ENCODE data around the gene HAUS5. TPM values are rescaled to one million over a fixed set of nuclear protein-coding genes. Genes with fewer than 3 reads are reported as not detected.

Gene HAUS5
- total RNA-seq, 4 donors from 2014 or later, result 2.5 to 4.8 (median 3.4) TPM

- no peaks in the 10 kb centered on the region for H3K27me3 ChIP-seq
- in situ Hi-C loops (cut with MboI; ENCODE audit: low sequenced_read_pairs in 4 of 4), result no loop called here
- H3K4me3 ChIP-seq, result no peak overlapping the region
- DNase-seq (no peak), ATAC-seq (no peak)
- H3K9me3 ChIP-seq, result no peaks in the 10 kb centered on the region
- no peaks in the 10 kb centered on the region for H3K36me3 ChIP-seq
- intact Hi-C loops (cut with DNase I; ENCODE audit: low total_unique reads), result loop anchor here (10.0 kb wide), 1 partner anchor 313 kb away; the partner anchor contains the start of gene LRFN3
- H3K27ac ChIP-seq, result no peak overlapping the region
- no peak for TF ChIP-seq CTCF (IDR thresholded peaks at IDR 0.05 in 4 of 5, conservative IDR thresholded peaks at IDR 0.05 in 1 of 5)
- TF ChIP-seq POLR2A (IDR thresholded peaks at IDR 0.05), result no peak
- no peaks in the 10 kb centered on the region for H3K4me1 ChIP-seq
These were observed 9.2 kb downstream of the HAUS5 start for GRCh38 chr19:35621708-35622107.

DNA sequence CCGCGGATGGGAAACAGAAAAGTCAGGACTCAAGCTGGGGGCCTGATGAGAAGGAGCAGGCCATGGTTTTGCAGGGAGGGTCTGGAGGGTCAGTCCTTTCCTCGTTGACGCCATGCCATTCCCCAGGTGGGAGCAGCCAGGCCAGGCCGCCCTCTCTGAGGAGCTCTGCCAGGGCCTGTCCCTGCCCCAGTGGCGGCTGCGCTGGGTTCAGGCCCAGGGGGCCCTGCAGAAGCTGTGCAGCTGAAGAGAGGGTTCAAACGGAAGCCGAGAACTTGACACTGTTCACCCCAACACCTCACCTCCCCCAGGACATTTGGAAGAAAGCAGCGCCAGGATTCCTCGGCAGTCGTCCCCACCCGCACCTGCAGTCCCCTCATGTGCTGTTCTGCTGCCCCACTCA, 10.2 kb downstream of the HAUS5 start:
- intact Hi-C loops (cut with DNase I; ENCODE audit: low total_unique reads) (loop anchor here (10.0 kb wide), 1 partner anchor 312 kb away; the partner anchor contains the start of gene LRFN3), in situ Hi-C loops (cut with MboI; ENCODE audit: low sequenced_read_pairs in 4 of 4) (no loop called here)
- H3K27ac ChIP-seq, result no peak overlapping the region
- ATAC-seq, result no peak
- H3K9me3 ChIP-seq, result no peaks in the 10 kb centered on the region
- no peaks in the 10 kb centered on the region for H3K27me3 ChIP-seq
- TF ChIP-seq POLR2A (IDR thresholded peaks at IDR 0.05) (no peak), CTCF (IDR thresholded peaks at IDR 0.05 in 4 of 5, conservative IDR thresholded peaks at IDR 0.05 in 1 of 5) (no peak)
- no peak overlapping the region for H3K4me3 ChIP-seq
- no peaks in the 10 kb centered on the region for H3K36me3 ChIP-seq
- DNase-seq, result no peak
- H3K4me1 ChIP-seq, result peaks cover 3 to 4% of the 10 kb centered on the region in 2 donors

DNA sequence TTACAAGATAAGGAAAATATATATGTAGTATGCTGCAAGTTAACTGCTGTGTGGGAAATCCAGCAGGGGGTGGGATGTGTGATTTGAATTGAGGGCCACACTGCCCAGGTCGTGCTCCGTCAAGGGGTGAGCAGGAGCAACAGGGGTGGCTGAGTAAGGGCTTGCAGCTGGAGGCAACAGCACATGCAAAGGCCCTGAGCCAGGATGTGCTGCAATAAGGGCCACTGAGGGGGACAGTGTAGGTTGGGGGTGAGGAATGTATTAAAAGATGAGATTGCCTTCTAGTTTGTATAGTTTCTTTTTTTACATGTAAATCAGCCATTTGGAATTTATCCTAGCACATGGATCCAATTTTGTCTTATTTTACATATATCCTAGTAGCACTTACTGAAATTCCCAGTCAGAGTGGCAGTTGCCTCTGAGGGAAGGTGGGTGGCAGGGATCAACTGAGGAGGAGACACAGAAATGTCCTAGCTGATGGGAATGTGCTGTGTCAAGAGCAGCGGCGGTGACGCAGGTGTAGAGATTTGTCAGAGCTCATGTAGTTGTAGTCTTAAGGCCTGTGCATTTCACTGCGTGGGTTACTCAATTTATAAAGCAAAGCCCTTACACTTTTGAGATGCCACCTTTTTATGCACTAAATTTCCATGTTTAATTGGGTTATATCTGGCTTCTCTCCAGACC, 10.9 kb downstream of the HAUS5 start:
- in situ Hi-C loops (cut with MboI; ENCODE audit: low sequenced_read_pairs in 4 of 4), result no loop called here

GRCh38 chr19:35628264-35628564, 15.7 kb downstream of the HAUS5 start:
- ATAC-seq, result no peak
- in situ Hi-C loops (cut with MboI; ENCODE audit: low sequenced_read_pairs in 4 of 4) (no loop called here), intact Hi-C loops (cut with DNase I; ENCODE audit: low total_unique reads) (loop anchor here (1.0 to 10.0 kb wide), 5 partner anchors 16 to 307 kb away; partner anchors contain the start of genes COX6B1, HAUS5, LRFN3 and TMEM147)

More for the DNA sequence above, 10.9 kb downstream of the HAUS5 start:
- no peak overlapping the region for H3K4me3 ChIP-seq
- TF ChIP-seq POLR2A (IDR thresholded peaks at IDR 0.05) (no peak), CTCF (IDR thresholded peaks at IDR 0.05 in 4 of 5, conservative IDR thresholded peaks at IDR 0.05 in 1 of 5) (no peak)
- intact Hi-C loops (cut with DNase I; ENCODE audit: low total_unique reads), result loop anchor here (10.0 kb wide), 1 partner anchor 311 kb away; the partner anchor contains the start of gene LRFN3
- H3K9me3 ChIP-seq, result no peaks in the 10 kb centered on the region
- peaks cover 8 to 11% of the 10 kb centered on the region in 2 donors for H3K4me1 ChIP-seq
- no peaks in the 10 kb centered on the region for H3K36me3 ChIP-seq
- H3K27me3 ChIP-seq, result no peaks in the 10 kb centered on the region
- no peak for DNase-seq
- ATAC-seq, result no peak
- no peak overlapping the region for H3K27ac ChIP-seq

More at GRCh38 chr19:35628264-35628564, 15.7 kb downstream of the HAUS5 start:
- peak overlapping the region; percentile 68 to 100 (median 96) for H3K4me3 ChIP-seq
- peak overlapping the region; percentile 89 to 95 (median 94) for H3K27ac ChIP-seq
- no peaks in the 10 kb centered on the region for H3K27me3 ChIP-seq
- H3K4me1 ChIP-seq, result peaks cover 8 to 23% of the 10 kb centered on the region in 2 donors
- no peaks in the 10 kb centered on the region for H3K9me3 ChIP-seq
- no peak for DNase-seq
- TF ChIP-seq CTCF (IDR thresholded peaks at IDR 0.05 in 4 of 5, conservative IDR thresholded peaks at IDR 0.05 in 1 of 5), result no peak
- H3K36me3 ChIP-seq, result peaks cover 0 to 31% of the 10 kb centered on the region in 2 donors

Measured in gastrocnemius medialis (tissue), 4 donors.